IMR-90 (cell line): ENCODE data around the gene KCNMA1.

Experiments used
- CEBPB ChIP-seq: IDR thresholded peaks from 2 replicates; pipeline ENCODE4 v1.6.1; 2012; ENCODE audit warnings: low read depth, low read length, improper control_type of control experiment
- CHD1 ChIP-seq: IDR thresholded peaks from 2 replicates; pipeline ENCODE4 v1.6.1; 2012; ENCODE audit warnings: low read depth, low read length, improper control_type of control experiment
- FOS ChIP-seq: fragments of 150-350 bp; IDR thresholded peaks from 2 replicates; pipeline ENCODE4 v1.6.1; 2016; ENCODE audit warnings: low read depth, low read length
- MAFK ChIP-seq: IDR thresholded peaks from 2 replicates; pipeline ENCODE4 v1.6.1; 2012; ENCODE audit warnings: low read depth, low read length, improper control_type of control experiment
- MAZ ChIP-seq: IDR thresholded peaks from 2 replicates; pipeline ENCODE4 v1.6.1; 2012; ENCODE audit warnings: low read depth, mild to moderate bottlenecking, low read length, improper control_type of control experiment, moderate library complexity, borderline replicate concordance
- NFE2L2 ChIP-seq: fragments of 150-350 bp; IDR thresholded peaks from 2 replicates; pipeline ENCODE4 v1.6.1; 2016; ENCODE audit warnings: low read depth, mild to moderate bottlenecking, low read length
- POLR2A ChIP-seq: IDR thresholded peaks from 2 replicates; pipeline ENCODE4 v1.6.1; 2012; ENCODE audit warnings: mild to moderate bottlenecking, low read depth, low read length
- RCOR1 ChIP-seq: IDR thresholded peaks from 2 replicates; pipeline ENCODE4 v1.6.1; 2012; ENCODE audit warnings: mild to moderate bottlenecking, low read length, improper control_type of control experiment; ENCODE audit not compliant: insufficient replicate concordance
- TF ChIP-seq, protein P1 (sequence below): conservative IDR thresholded peaks from 2 replicates; pipeline ENCODE4 v1.5.1; 2012; ENCODE audit warnings: mild to moderate bottlenecking, low read depth, low read length, improper control_type of control experiment

DNA sequence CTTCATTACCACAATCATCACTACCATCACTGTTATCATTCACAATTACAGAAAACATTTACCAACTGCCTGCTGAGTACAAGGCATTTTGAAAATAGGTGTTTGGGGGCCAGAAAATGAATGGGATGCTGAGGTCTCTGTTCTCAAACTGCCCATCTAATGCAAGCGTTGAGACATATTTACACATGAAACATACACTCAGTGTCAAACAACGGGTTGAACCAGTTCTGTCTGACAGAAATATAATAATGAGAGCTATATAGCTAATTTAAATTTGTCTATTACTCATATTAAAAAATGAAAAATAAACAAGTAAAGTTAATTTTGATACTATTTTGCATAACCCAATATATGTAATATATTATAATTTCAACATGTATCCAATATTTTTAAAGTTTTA, 303.1 kb downstream of the KCNMA1 start:
- TF ChIP-seq, protein P1, sequence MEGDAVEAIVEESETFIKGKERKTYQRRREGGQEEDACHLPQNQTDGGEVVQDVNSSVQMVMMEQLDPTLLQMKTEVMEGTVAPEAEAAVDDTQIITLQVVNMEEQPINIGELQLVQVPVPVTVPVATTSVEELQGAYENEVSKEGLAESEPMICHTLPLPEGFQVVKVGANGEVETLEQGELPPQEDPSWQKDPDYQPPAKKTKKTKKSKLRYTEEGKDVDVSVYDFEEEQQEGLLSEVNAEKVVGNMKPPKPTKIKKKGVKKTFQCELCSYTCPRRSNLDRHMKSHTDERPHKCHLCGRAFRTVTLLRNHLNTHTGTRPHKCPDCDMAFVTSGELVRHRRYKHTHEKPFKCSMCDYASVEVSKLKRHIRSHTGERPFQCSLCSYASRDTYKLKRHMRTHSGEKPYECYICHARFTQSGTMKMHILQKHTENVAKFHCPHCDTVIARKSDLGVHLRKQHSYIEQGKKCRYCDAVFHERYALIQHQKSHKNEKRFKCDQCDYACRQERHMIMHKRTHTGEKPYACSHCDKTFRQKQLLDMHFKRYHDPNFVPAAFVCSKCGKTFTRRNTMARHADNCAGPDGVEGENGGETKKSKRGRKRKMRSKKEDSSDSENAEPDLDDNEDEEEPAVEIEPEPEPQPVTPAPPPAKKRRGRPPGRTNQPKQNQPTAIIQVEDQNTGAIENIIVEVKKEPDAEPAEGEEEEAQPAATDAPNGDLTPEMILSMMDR = no peak
- TF ChIP-seq NFE2L2 (no peak), CEBPB (no peak), MAZ (no peak), RCOR1 (no peak), CHD1 (no peak), POLR2A (no peak), FOS (no peak), MAFK (no peak)
